GM18505 (cell line): ENCODE measurements around the gene FOXN1.

ENCODE experiments used
- ATAC-seq: cut with Tn5 transposase; IDR thresholded peaks from one replicate; pipeline ENCODE4 v1.9.1; 2021; ENCODE audit not compliant: unreplicated experiment
- POLR2A ChIP-seq: IDR thresholded peaks from 4 replicates; pipeline ENCODE4 v1.6.1; 2011; ENCODE audit warnings: borderline replicate concordance; ENCODE audit not compliant: insufficient read depth, insufficient read length; ENCODE audit errors: extremely low read depth

Gene FOXN1

GRCh38 chr17:28471531-28472342 lies 34.4 kb upstream of the FOXN1 start:
- no peak for ATAC-seq
- TF ChIP-seq POLR2A = no peak

GRCh38 chr17:28472871-28473497 lies 33.2 kb upstream of the FOXN1 start:
- no peak for TF ChIP-seq POLR2A
- ATAC-seq = no peak

GRCh38 chr17:28473542-28473941 lies 32.6 kb upstream of the FOXN1 start, which contains the start of gene SLC13A2:
SLC13A2 (plus strand) TSS chr17:28473644; CDS start chr17:28473713, 69 bp downstream.
- ATAC-seq = no peak
- no peak for TF ChIP-seq POLR2A

- no peak for TF ChIP-seq POLR2A
- no peak for ATAC-seq
Observed at GRCh38 chr17:28474111-28474531, 32.0 kb upstream of the FOXN1 start.

GRCh38 chr17:28475151-28475900 lies 30.8 kb upstream of the FOXN1 start:
- no peak for TF ChIP-seq POLR2A
- ATAC-seq = no peak

- no peak for TF ChIP-seq POLR2A
- ATAC-seq = no peak
Observed at GRCh38 chr17:28476076-28476865, 29.9 kb upstream of the FOXN1 start.

GRCh38 chr17:28477928-28478327 lies 28.2 kb upstream of the FOXN1 start:
- no peak for TF ChIP-seq POLR2A
- no peak for ATAC-seq

- no peak for TF ChIP-seq POLR2A
- ATAC-seq = no peak
Observed at GRCh38 chr17:28478712-28479615, 27.2 kb upstream of the FOXN1 start.

GRCh38 chr17:28480278-28480677 lies 25.9 kb upstream of the FOXN1 start:
- TF ChIP-seq POLR2A = no peak
- no peak for ATAC-seq

GRCh38 chr17:28480799-28481571 lies 25.2 kb upstream of the FOXN1 start:
- no peak for ATAC-seq
- no peak for TF ChIP-seq POLR2A

- ATAC-seq = no peak
- no peak for TF ChIP-seq POLR2A
Observed at GRCh38 chr17:28482551-28483199, 23.5 kb upstream of the FOXN1 start.
